NCI-H2196 treated with DMSO at 0.1 percent for 48 hours (cell line): Measurements from ENCODE around the gene RET.

Experiments
- DNase-seq: peaks from one replicate; lab custom pipeline; 2025; ENCODE audit not compliant: unreplicated experiment; lab: John Stamatoyannopoulos, UW

Gene RET

DNA sequence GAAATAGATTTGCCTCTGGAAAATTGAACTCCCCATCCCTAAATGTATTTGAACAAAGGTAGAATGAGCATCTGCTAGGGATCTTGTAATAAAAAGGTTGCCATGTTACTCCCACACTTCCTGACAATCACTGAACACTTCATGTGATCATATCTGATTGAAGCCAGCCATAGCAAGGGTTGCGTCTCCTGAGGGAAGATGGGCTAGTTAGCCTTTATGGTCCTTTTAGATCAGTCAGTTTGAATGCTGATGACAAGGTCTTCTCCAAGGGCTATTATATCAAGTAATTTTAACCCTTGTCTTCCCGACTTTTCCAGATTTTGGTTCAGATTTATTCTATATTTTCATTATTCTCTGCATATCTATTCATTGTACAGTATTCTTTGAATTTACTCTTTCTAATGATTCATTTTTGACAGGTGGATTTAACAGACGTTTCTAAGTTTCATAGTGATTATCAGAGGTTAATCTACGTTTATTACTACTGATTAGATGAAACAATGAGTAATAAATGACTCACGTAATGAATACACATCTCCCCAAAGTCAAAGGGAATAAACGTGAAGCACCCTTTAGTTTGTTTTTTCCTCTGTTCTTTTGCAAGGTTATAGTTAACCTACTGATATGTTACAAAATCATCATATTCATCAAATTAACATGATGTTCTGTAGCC, 89.5 kb downstream of the RET start:
- DNase-seq: no peak

DNA sequence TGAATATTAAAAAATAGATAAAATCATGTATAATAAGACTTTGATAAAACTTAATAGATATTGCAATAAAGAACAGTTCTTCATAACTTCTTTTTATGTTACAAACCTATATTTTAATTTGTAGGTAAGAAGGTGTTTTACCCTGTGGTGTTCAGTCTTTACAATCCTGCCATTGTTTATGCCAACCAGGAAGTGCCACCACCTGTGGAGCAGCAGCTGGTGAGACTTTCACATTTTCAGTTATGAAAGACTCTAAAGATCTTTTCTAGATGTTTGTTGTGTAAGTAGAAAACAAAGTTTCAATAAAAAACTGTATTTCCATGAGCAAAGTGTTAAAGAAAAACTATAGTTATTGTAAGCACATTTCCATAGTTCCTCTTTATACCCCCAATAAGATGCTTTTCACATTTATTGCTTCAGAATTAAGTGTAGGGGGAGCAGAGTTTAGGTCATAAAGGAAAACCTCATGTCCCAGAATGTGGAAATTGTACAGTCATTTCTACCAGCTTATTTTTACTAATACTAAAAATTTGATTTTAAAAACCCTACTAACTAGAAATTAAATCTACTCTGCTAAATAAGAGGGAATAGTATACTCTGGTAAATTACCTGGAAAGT, 90.1 kb downstream of the RET start:
- peak; percentile 9 for DNase-seq

DNA sequence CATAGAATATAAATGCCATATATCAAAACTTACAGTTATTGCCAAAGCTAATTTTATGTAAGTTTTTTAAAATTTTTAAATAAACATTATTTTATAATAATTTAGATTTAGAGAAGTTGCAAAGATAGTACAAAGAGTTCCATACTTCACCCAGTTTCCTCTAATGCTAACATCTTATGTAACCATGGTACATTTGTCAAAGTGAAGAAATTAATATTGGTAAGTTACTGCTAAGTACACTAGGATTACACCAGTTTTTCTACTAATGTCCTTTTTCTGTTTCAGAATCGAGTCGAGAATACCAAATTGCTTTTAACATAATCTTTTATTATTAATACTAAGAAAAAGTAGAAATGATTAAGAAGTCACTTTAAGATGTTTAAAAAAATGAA, 90.6 kb downstream of the RET start:
- no peak for DNase-seq

DNA sequence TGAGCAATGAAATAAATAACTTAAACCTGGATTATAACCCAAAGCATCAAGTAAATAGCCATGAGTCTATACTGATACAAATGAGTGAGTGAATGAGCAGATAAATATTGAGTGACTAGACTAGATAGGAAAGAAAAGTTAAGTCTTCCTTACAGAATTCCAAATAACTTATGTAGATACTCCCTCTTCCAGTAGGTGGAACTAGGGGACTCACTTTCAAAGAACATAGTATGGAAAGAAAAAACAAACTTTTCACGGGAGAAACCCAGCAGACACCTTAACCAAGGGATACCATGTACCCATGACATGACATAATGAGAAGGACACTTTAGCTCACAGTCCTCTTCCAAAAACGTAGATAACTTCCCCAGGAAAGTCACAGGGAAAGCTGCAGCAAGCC, 93.6 kb downstream of the RET start:
- no peak for DNase-seq

DNA sequence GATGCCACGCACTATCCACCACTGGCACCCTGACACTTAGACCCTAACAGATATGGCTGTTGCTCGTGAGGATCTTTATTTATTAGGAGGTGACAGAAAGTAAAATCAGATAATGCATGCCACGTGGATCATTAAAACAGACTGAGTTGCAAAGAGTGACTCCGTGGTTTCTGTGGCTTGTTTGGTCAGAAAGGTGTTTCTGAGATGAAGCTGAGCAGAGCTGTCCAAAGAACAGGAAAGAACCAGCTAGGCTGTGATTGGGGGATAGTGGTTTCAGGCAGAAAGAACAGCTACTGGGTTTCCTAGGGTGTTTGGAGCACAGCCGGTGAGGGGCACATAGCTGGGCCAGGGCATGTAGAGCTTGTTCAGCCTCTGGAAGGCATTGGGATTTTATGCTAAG, 95.8 kb downstream of the RET start:
- DNase-seq: no peak

DNA sequence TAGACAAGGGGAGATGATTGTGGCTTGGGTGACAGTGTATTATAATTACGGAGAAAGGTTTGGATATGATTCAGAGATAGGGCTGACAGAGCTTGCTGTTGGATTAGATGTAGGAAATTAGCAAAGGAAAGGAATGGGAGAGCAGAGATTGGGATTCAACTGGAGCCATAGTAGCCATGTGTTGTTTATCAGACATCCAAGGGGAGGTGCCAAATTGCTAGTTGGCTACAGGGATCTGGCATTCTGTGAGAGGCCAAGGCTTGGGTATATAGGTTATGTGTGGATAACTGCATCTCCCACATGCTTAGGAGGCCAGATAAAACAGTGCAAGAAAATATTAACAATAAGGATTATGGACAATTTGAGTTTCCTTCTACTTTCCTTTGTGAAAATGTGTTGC, 96.3 kb downstream of the RET start:
- no peak for DNase-seq

DNA sequence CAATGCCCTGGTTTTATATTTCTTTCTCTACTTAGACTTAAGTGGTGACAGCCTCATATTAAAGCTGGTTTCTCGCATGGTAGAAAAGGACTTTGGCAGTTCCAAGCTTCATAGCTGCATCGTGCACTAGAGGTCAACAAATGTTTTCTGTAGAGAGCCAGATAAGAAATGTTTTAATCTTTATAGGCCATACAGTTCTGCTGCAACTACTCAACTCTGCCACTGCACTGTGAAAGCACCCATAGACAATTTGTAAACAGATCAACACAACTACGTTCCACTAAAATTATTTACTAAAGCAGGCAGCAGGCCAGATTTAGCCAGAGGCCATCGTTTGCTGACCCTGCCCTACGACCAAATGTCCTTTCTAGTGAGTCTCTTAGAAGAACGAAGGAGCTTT, 98.1 kb downstream of the RET start:
- DNase-seq: no peak

DNA sequence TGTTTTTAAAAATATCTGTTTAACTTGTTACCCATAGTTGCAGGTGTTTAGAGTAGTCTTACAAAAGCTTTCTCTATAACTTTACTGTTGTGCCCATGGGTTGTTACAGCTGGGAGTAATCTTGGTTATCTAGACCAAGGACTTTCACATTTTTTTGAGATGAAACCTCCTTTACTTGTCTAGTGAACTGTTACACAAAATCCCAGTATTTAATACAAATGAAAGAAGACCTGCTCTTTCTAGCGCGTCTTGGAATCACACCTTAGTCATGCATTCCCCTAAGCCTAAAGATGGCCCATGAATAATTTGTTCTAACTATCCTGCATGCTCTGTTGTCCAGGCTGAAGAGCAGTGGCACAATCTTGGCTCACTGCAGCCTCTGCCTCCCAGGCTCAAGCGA, 99.4 kb downstream of the RET start:
- DNase-seq: no peak

DNA sequence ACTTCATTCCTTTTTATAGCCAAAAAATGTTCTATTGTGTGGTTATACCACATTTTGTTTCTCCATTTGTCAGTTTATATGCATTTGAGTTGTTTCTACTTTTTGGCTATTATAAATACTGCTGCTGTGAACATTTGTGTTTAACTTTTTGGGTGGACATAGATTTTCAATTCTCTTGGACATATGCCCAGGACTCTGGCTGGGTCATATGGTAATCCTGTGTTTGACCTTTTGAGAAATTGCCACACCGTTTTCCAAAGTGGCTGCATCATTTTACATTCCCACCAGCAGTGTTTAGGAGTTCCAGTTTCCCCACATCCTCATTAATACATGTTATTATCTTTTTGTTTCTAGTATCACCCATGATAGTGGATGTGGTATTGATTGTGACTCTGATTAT, 100.7 kb downstream of the RET start:
- no peak for DNase-seq
